Stimulated activated CD8-positive, alpha-beta memory T cell treated with anti-CD3 and anti-CD28 coated beads, Interleukin-15, amount 100 ng/mL, for 1 hour (primary cell): ENCODE data around the gene CASZ1.

Source experiments
- DNase-seq: peaks from one replicate; pipeline ENCODE4 v3.0.0-alpha.2; 2020; ENCODE audit warnings: low read depth

CASZ1 gene

DNA sequence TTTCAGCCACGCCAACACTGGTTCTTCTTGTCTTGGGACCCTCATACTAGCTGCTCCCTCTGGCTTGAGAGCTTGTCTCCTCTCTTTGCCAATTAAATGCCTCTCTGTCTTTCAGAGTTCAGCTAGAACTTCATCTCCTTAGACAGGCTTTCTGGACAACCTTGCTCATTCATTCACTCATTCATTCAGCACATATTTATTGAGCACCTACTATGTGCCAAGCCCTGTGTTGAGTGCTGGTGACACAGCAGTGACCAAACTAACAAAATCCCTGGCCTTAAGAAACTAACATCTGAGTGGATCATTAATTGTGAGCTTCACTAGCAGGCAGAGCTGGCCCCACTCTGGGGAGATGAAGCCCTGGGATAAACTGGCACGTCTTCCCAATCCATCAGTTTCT lies 24.9 kb upstream of the CASZ1 start:
- DNase-seq: no peak

DNA sequence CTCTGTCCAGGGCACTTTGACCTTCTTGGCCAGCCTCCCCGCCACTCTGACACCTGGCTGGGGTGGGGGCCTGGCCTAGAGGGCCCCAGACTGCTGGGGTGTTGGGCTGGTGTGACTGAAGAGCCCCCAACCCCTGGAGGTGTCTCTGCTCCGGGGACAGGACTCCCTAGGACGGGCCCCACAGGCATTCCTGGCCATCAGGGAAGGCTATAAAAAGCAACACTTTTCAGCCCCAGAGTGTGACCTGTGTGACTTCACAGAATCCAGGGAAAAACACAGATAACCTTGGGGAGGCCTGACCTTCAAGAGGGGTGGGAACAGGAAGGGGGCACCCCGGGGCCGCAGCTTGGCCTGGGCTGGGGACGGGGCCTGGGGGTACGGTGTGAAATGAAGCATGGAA lies 24.0 kb upstream of the CASZ1 start:
- no peak for DNase-seq

DNA sequence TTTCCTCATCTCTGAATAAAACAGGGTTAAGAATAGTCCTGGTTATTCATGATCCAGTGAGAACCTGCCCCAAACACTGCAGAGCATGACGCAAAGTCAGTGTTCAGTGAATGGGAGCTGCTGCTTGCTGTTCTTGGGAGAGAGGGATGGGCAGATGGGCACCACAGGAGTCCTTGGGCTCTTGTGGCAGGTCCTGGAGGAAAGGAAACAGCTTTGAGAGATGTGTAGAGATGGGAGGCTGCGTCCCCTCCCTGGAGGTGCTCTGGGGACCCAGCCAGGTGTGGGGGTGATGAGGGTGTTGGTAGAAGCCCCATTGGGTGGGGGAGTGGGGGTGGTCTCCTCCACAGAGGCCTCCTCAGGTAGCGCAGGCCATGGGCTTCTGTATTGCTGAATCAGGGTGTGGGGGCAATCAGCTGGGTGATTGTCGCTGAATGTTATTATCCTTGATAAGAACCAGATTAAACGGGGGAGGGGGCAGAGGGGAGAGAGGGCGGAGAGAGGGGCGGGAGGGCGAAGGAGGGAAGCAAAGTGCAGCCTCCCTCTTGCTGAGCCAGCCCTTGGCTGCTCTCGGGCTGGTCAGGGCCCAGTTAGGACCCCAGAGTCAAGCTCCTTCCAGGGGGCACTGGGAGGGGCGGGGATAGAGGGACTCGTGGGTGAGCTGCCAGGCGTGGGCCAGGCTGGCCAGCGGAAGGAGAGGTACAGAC lies 22.9 kb upstream of the CASZ1 start:
- DNase-seq: no peak

DNA sequence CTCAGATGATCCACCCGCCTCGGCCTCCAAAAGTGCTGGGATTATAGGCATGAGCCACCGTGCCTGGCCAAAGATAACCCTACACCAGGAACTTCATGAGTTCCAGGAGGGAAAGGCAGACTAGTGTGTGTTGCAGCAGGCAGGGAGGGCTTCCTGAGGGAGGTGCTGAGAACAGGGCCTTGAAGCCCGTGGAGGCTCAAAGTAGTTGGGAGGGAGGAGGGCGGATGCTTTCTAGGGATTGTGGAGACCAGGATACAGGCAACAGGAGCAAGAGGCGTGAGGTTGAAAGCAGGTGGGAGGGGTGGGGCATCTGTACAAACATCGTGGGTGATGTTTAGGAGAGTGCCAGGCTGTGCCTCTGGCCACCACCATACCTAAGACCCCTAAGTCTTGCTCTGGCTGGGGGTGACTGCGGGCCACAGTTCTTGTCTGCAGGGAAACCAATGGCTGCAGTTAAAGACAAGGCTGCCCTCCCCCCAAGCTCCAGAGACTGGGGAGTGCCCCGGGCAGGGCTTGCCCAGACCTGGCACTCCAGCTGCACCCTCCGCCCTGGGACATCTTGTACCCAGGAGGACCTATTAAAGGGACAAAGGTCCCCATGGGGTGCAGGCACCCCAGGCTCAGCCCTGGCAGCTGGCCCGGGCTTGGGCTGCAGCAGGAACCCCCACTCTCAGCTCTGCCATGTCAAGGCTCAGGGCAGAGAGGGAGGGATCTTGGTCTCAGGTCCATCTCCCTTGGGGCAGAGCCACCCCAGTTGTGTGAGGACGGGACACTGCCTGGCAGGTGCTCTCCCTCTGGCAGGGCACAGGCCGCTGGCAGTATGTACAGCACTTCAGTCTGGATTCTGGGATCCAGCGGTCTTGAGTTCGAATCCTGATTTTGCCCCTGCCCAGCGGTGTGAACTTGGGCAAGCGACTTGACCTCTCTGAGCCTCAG lies 22.1 kb upstream of the CASZ1 start:
- no peak for DNase-seq

DNA sequence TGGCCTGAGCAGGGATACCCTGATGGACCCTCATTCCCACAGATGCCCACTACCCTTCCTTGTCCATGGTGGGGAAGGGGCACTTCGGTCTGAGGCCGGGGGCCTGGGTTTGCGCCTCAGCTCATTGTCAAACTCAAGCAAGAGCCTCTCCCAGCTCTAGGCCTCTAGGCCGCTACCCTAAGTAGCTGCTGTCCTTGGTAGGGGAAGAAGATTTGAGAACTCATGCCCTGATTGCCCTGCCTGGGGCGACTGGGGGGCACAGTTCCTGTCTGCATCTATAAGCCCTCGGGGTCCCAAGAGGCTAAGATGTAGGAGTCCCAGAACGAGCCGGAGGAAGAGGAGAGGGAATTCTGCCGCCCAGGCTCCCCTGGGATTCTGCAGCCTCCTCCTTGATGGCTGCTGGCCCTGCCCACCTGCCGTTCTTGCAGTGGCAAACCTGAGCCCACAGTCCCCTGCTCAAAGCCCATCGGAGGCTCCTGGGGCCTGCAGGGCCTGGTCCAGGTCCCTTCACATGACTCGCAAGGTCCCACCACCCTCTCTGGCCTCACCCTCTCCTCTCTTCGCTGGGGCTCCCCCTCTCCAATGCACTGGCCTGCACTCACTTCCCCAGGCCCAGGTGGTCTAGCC lies 20.4 kb upstream of the CASZ1 start:
- DNase-seq: no peak

DNA sequence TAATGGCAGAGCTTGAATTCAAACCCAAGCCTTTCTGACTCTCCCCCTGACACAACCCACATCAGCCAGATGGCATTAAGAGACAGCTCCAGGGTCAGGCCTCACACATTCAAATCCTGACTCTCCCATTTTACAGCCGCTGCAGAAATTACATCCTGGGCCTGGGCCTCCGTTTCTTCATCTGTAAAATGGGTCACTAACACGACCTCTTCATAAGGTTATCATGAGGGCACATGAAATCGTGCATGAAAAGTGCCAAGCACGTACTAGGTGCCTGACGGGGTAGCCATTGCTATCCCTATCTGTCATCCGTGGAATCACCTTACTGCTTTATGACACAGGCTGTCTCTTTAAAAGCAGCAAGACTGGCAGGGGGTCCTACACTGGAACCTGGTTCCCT lies 19.8 kb upstream of the CASZ1 start:
- DNase-seq: no peak

DNA sequence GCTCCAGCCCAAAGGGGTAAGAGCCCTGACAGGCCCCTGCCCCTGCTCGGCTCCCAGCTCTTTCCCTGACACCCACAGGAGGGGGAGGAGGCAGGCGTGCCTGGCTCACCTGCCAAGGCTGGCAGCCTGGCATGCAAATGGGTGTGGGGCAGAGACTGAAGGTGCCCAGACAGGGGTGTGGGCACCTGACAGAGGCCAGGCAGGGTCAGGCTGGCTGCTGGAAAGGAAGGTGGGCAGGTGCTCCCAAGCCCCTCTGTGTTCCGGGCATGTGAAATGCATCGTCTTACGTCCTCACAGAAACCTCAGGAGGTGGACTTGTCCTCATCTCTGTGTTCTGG lies 19.4 kb upstream of the CASZ1 start:
- DNase-seq: no peak

DNA sequence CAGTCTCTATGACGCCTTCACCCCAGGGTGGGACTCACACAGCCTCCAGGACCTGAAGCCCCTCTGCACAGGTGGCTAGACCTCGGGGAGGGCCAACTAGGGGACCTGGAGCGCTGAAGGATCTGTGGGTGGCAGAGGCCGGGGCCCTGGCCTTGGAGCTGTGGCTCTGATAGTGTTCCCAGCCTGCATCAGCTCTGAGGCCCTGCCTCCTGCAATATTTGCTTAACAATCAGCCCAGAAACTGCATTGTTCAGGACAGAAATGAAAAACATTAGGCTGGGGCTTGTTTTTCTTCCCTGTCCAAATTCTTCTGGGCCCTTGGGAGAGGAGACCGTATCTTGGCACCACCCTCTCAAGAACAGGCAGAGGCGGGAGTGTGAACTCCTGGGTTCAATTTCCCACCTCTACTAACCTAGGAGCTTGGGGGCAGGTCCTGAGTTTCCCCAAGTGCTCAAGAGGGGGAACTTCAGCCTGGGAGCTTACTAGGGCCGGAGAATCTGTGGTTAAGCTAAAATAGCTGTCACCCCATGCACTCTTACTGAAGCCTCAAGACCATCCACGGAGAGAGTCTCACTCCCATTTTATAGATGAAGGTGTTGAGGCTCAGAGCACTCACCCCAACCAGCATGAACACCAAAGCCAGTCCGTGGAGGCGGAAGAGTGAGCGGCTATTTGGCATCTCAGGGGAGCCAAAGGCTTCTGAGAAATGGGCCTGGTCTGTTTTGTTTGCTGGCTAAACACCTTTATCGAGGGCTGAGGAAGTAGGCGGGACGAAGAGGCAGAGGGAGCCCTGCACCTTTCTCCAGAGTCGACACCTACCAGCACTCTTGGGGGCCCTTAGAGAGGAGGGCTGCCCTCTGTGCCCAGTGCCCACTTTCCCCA lies 18.8 kb upstream of the CASZ1 start:
- no peak for DNase-seq

DNA sequence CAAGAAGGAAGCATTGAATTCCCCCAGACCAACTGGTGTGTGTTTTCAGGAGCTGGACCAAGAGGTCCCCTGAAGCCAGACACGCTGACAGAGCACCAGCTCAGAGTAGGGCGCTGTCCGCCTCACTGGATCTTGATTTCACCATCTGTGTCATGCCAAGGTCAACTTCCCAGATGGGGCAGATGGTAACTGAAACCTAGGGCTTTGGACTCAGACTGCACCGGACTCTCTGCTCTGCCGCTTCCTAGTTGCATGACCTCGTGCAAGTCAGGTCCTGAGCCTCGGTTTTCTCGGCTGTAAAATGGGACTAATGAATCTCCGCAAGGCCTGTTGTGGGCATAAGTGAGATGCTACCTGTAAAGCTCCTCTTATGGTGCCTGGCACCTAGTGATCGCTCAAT lies 17.9 kb upstream of the CASZ1 start:
- DNase-seq: no peak

DNA sequence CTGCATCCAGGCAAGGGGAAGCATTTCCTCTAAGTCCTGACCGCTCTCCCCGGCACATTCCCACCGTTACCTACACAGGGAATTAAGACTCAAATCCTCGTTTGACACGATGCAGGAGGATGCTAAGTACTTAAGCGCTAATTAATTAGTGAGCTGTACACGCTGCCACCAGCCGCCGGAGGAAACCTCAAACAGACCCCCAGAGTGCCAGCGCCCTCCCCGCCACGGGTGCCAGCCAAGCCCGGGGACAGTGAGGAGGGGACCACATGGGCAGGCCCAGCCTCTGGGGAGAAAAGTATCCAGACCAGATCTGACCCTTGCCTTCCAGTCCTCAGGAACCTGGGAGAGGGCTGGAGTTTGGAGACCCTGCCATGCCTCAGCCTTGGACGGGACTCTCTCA lies 17.4 kb upstream of the CASZ1 start:
- no peak for DNase-seq

DNA sequence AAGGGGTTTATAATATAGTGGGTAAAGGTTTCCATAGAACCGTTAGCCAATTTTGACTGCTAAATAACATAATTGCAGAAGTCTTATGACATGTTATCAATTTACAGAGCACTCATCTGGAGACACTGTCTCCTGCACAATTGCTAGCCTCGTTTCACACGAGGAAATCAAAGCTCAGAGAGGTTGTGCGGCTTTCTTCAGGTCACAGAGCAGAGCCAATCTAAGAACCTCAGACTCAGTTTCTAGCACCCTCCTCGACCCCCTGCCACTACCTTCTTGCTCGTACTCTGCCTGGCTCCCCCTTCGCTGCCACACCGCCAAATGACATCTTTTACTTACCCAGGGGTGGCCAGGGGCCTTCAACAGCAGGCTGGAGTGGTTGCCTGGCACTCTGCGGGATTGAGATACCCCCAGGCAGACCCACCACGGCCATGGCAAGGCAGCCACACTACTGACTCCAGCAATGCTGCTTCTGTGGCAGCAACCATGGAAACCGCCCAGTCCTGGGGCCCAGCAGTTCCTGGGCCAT lies 16.0 kb upstream of the CASZ1 start:
- DNase-seq: no peak

DNA sequence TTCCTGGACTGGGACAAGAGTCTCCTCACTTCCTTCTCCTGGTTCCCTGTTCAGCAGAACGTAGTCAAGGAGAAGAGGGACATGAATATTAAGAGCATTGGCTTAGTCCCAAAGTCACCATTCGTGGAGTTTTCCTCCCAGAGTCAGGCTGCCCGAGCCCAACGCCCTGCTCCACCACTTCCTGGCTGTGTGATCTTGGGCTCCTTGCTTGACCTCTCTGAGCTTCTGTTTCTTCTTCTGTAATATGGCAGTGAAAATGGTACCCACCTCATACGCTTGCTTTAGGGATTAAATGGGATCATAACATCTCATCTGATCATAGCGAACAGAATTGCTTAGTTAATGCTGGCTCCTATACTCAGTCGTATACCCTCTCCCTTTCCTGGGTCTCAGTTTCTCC lies 12.0 kb upstream of the CASZ1 start:
- no peak for DNase-seq

DNA sequence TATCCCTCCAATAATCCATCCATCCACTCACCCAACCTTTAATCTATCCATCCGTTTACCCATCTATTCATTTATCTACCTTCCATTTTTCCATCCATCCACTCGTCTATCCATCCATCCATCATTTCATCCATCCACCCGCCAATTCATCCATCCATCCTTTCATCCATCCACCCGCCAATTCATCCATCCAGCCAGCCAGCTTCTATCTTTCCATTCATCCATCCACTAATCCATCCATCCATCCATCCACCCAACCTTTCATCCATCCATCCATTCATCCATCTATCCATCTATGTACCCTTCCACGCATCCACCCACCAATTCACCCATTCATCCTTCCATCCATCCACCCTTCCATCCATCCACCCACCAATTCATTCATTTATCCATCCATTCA lies 10.5 kb upstream of the CASZ1 start:
- no peak for DNase-seq

DNA sequence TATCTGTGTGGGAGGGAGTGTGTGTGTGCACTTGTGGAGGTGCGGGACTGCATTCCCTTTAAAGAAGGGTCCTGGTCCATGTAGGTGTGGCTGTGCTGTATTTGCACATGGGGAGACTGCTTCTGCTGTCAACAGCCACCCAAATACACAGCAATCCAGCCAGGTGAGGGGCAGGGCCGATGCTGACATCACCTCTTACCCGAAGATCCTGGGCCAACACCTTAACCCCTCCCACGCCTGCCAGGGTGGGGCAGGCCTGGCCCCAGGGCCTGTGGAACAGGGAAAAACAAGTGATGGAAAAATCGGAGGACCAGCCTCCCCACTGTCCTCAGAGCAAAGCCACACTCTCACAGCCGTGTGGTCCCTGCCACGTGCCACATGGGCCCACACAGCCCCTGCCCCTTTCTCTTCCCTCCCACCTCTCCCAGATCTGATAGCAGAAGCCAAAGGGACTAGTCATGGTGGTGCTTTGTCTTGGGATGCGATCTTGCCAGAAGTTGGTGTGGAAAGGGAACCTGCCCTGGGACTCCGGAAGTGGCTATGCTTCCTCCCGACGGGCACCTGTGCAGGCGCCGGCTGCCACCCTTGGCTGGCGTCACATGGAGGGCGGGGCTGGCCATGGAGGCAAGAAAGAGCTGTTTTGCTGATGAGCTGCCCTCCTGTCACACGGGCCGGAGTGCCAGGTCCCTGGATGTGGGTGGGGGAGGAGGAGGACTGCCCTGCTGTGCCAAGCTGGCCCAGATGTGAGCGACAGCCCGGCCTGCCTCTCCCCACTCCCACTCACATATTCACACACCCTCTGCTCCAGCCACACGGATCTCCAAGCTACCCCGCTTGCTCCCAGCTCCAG lies 7.8 kb upstream of the CASZ1 start:
- DNase-seq: no peak

DNA sequence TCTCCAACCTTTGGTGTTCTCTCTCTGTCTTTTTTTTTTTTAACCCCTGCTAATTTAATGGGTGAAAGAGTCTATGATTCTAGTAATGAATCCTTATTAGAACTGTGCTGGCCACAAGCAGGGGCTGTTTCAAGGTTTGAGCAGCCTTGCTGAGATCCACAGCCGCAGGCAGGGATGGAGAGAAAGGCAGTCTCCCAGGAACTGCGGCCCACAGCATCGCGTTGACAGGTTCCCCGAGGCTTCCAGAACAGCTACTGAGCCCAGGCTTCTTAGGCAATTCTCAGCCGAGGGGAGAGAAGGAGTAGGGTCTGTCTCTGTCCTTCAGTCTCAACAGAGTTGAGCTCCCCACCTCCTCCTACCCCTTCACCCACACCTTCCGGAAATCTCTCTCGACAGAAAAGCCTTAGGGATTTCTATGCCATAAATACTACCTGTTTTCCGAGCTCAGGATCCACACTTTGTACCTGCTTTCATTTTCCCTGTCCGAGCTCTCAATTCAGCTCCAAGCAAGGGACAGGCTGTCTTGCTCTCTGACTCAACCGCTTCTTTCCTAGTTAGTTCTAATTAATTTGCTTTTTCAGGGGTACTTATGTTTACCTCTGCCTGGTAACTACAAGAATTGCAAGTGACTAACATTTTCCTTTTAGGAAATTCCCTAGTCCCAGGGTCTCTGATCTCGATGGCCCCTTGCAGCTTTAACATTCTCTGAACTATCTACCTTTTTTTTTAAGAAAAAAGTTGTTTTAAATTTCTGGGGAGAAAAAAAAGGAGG lies 6.7 kb upstream of the CASZ1 start:
- DNase-seq: no peak

DNA sequence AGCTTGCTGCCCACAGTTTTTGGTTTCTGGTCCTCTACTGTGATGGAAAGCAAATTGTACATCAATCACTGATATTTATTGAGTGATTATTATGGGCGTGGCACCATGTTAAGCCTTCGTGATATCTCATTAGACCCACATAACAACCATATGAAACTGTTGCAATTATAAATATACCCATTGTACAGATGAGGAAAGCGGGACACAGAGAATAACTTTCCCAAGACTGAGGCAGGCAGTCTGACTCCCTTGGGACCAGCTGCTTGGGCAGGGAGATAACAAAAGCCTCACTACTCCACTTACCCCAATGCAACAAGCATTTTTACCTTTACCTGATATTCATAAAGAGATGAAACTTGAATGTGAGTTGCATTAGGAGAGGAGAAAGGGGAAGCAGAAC lies 4.3 kb upstream of the CASZ1 start:
- DNase-seq: no peak

DNA sequence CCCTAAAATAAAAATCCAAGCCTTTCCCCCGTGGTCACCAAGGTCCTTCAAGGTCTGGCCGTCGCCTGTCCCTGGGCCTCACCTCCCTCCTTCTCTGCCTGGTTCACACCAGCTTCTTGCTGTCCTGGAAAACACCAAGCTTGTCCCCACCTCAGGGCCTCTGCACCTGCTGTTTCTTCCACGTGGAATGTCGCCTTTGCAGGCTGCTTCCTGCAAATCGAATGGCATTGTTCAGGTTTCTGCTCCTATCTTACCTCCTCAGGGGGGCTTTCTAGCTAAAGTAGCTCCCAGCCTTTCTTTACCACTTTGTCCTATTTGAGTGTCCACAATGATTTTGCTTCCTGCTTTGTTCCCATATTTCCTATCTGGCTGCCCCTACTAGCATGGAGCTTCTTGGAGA lies 3.3 kb upstream of the CASZ1 start:
- no peak for DNase-seq

DNA sequence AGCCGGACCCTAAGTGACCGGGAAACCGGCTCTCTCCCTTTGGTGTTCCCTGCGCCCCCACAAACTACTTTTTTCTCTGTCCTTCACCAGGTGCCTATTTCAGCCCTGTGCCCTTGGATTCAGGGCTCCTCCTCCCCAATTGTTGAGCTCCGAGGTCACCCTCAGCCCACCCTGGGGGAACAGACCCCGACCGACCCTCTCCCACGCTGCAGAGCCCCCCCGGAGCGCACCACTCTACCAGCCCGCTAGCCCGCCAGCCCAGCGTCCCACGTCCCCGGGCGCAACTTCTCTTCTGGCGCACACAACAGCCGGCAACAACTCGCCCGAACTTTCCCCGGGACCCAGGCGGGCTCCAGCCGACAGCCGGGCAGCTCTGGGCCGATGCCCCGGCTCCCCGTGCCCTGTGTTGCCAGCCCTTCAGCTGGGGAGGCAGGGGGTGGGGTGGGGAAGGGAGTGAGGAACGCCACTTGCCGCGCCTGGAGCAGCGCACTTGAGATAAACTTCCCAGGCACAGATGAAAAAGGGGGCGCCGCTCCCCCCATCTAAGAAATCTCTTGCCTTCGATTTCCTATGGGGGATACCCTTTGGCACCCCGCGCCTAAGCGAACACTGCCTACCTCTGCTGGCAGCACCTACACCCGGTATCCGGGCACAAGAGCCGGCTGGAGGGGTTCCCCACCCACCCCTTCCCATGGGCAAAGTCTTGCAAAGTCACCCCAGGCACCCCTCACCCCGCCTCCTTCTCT lies 997 bp downstream of the CASZ1 start:
- no peak for DNase-seq

DNA sequence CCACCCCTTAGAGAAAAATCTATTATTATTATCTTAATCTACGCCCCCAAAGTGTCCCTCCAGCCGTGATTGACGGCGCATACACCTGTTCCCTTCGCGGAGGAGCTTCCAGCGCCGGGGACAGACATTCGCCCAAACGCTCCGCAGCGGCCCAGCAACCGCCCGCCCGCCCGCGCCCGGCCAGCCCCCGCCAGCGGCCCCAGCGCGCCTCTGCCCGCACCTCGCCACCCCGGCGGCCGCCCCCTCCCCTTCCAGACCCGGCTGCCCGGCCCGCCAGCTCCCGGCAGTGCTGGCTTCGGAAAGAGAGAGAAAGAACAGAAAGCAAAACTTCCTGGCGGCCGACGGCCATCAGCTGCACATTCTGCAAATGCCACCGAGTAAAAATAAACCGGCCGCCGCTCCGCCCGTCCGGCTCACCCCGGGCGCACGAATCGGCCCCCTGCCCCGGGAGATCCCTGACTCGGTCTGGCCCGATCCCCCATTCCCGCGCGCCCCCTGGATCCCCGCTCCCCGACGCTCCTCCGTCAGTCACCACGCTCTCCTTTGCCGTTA lies 1.6 kb downstream of the CASZ1 start:
- no peak for DNase-seq
